SHP77 (cell line): Measurements from ENCODE around the gene SEPTIN14.
"Not testable (repeated sequence)": the region's sequence is repeated elsewhere in the genome, so short reads cannot be mapped to it uniquely, and the experiment has no call there.

Experiments
- DNase-seq, 2 experiments: peaks; one replicate each; lab custom pipeline; 2025; lab: John Stamatoyannopoulos, UW

The SEPTIN14 gene

DNA sequence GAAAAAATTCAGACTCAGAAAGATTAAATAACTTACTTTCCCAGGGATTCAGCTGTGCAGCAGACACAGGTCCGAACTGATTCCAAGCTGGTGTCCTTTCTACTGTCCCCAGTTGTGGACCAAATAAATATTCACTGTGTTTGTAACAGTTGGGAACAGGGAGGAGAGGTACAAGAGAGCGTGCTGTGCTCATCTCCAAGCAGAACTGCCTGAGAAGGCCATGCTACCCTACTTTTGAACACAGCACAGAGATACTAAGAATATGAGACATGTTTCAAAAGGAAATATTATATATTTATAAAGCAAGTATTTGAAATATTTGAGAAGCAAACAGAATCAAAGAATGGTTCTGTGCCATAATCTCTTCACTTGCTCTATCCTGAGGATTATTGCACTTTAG lies at the start of gene SEPTIN14:
SEPTIN14 (minus strand) TSS at position 101 of the 400 bp plus-strand sequence. CDS start 756 bp downstream, outside the sequence.
- not testable (repeated sequence) for DNase-seq

DNA sequence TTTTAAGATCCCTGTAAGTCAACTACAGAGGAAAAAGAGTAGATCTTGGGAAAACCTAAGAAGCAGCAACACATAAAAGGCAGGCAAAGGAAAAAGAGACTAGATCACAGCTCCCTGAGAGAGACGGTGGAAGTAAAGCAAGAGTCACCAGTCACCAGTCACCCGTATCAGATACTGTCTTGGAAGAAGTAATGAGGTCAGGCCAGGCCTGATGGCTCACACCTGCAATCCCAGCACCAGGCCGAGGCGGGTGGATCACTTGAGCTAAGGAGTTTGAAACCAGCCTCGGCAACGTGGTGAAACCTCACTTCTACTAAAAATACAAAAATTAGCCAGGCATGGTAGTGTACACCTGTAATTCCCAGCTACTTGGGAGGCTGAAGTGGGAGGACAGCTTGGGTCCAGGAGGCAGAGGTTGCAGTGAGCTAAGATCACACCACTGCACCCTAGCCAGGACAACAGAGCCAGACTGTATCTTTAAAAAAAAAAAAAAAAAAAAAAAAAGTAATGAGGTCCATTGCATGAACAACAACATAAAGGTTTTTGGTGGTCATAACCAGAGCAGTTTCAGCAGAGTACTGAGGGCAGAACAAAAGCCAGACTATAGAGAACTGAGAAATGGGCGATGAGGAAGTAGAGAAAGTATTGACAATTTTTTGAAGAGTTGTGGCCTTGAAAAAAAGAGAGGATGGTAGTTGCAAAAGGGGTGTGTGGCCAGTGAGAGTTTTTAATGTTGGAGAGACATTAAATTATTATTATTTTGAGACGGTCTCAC lies 41.6 kb upstream of the SEPTIN14 start:
- DNase-seq, result no peak

DNA sequence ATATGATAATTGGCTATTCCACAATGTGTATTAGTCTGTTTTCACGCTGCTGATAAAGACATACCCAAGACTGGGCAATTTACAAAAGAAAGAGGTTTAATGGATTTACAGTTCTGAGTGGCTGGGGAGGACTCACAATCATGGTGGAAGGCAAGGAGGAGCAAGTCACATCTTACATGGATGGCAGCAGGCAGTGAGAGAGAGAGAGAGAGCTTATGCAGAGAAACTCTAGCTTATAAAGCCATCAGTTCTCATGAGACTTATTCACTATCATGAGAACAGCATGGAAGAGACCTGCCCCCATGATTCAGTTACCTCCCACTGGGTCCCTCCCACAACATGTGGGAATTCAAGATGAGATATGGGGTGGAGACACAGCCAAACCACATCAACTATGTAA lies 38.5 kb upstream of the SEPTIN14 start:
- not testable (repeated sequence) for DNase-seq

DNA sequence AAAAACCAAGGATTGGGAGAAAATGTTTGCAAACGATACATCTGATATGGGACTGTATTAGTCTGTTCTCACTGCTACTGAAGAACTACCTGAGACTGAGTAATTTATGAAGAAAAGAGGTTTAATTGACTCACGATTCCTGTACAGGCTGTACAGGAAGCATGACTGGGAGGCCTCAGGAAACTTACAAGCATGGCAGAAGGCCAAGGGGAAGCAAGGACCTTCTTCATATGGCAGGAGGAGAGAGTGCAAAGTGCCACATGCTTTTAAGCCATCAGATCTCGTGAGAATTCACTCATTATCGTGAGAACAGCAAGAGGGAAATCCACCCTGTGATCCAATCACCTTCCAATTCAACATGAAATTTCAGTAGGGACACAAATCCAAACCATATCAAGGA lies 35.7 kb upstream of the SEPTIN14 start:
- DNase-seq, result no peak

DNA sequence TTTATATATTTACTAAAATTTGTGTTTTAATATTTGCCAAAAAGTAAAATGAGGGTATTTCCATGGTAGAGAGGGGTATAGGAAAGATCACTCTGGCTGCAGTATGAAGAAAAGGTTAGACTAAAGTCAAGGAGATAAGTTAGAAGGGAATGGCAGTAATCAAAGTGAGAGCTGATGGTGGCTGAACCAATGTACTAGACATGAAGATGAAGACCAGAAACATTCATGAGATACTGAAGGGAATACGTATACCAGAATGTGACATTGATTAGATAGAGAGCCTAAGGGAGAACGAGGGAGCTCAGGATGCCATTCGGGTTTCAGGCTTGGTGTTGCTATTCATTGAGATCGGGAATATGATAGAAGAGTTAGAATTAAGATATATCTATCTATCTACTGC lies 32.5 kb upstream of the SEPTIN14 start:
- no peak for DNase-seq

DNA sequence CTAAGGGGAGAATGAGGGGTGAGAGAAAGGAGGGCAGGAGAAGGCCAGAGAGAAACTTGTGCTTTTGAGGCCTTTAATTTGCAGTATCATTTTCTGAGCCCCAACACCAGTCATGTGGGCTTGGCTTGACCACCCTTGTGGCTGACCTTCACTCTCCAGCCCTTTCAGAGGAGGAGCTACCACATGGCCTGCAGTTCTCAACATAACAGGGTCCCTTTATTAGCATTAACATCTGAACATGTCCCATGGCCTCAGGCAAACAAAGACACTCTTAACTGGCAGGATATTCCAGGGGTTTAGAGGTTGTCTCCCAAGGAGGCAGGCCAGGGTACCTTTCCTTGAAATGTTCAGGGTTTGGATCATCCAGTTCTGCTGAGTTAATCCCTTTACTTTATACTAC lies 31.4 kb upstream of the SEPTIN14 start:
- DNase-seq, result no peak

DNA sequence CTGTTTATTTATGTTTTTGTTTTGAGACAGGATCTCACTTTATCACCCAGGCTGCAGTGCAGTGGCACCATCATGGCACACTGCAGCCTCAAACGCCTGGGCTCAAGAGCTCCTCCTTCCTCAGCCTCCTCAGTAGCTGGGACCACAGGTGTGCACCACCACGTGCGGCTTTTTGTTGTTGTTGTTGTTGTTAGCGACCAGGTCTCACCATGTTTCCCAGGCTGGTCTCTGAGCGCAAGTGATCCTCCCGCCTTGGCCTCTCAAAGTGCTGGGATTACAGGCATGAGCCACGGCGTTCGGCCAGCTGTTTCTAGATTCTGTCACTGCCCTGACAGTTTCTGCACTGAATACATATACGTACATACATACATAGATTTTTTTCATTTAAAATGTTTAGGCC lies 25.8 kb upstream of the SEPTIN14 start:
- DNase-seq, result not testable (repeated sequence)

DNA sequence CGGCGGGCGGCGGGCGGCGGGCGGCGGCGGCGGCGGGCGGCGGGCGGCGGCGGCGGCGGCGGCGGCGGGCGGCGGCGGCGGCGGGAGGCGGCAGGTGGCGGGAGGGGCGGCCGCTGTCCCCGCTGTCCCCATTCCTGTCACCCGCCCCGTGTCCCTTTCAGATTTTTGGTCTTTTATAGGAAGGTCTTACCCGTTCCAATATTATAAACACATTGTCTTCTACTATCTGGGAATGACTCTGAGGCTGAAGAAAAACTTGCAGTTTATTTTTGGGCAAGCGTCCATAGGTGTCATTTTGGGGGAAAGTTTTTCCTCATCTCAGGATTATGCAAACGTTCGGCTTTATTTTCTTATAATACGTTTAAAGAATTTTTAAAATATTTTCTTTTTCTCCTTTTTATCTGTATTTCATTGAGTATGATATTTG lies 25.3 kb upstream of the SEPTIN14 start:
- DNase-seq, result peak in 1 of 2 experiments; percentile 27

DNA sequence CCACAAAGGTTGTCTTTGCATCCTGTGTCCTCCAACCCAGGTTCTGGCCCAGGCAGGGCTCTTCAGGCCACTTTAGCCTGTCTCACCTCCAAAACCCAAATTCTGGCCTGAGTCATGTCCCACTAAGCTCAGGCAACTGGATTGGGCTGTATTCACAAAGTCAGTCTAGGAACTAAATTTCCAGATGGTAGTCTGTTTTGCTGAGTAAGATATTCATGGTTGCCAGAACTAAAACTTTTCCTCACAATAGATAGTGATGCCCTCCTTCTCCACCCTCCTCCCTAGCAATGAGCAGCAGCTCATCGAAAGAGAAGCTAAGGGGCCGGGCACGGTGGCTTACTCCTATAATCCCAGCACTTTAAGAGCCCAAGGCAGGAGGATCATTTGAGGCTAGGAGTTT lies 21.8 kb upstream of the SEPTIN14 start:
- no peak for DNase-seq

DNA sequence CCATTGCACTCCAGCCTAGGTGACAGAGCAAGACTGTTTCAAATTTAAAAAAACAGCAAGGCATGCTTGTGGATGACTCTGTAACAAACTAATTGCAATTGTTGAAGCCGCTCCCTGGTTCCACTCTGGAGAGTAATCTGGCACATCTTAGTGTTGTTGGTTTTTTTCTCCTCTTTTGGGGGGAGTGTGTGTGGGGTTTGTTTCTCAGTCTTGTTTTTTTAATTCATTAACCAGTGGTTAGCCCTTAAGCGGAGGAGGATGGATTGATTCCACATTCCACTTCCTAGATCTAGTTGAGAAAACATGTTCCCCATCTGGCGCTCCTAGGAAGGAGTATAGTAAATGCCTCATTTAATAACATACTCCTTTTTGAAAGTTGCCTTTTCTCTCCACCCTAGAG lies 16.1 kb upstream of the SEPTIN14 start:
- no peak for DNase-seq

DNA sequence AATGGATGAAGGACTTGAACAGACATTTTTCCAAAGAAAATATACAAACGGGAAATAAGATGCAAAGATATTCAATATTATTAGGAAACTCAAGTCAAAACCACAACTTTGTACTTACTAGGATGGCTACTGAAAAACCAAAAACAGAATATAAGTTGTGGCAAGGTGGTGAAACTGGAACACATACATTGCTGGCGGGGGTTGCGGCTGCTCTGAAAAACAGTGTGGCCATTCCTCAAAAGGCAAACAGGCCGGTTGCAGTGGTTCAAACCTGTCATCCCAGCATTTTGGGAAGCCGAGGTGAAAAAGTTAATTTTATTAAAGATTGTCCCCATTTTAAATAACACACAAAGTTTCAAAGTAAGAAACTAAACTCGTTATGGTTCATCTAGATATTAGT lies 14.8 kb upstream of the SEPTIN14 start:
- DNase-seq, result no peak

DNA sequence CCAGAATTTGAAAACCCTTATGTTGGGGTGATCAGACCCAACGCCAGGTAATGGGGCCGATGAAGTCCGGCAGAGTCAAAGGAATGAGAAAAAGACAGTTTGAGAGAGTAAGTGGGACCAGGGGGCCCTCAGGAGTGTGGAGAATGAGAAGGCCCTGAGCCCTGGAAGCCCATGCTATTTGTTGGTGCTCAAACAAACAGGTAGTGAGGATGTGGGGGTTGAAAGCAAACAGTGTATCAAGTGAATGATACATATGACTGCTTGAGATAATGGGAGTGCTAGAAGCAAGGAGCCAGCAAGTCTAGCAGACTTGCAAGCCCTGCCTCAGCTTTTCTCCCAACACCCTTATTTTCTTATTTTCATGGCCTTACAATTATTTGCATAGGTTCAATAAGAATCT lies 11.2 kb upstream of the SEPTIN14 start:
- DNase-seq, result no peak

DNA sequence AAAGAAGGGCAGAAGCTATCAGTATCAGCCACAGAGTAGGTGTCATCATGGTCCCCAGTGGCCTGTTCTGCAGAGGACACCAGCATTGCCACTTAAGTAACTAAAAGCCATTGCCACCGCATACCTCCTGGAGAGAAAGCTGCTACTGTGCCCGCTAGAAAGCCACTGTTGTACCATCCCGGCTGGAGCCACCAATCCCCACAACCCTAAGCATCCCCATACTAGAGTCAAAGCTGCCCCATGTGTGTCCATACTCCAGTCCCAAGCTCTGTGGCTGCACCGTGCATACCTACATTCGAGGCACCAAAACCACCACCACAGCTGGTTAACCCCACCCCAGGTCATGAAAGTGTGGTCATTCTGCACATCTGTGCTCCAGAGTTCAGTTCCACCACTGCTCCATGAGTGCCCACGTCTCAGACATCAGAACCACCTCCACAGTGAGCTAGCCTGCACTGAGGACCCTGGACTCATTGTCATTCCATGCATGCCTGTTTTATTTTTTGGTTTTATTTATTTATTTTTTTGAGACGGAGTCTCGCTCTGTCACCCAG lies 9.5 kb upstream of the SEPTIN14 start:
- DNase-seq, result no peak

DNA sequence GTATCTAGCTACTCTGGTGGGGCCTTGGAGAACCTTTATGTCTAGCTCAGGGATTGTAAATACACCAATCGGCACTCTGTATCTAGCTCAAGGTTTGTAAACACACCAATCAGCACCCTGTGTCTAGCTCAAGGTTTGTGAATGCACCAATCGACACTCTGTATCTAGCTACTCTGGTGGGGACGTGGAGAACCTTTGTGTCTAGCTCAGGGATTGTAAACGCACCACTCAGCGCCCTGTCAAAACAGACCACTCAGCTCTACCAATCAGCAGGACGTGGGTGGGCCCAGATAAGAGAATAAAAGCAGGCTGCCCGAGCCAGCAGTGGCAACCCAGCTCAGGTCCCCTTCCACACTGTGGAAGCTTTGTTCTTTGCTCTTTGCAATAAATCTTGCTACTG lies 6.4 kb upstream of the SEPTIN14 start:
- DNase-seq, result not testable (repeated sequence)

DNA sequence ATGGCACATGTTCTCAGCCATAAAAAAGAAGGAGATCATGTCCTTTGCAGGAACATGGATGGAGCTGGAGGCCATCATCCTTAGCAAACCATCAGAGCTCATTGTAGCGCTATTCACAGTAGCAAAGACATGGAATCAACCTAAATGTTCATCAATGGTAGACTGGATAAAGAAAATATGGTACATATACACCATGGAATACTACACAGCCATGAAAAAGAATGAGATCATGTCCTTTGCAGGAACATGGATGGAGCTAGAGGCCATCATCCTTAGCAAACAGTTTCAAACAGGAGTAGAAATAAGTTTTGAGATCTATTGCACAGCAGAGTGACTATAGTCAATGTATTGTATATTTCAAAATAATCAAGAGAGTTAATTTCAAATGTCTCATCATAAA lies 17.4 kb downstream of the SEPTIN14 start:
- DNase-seq, result not testable (repeated sequence)

DNA sequence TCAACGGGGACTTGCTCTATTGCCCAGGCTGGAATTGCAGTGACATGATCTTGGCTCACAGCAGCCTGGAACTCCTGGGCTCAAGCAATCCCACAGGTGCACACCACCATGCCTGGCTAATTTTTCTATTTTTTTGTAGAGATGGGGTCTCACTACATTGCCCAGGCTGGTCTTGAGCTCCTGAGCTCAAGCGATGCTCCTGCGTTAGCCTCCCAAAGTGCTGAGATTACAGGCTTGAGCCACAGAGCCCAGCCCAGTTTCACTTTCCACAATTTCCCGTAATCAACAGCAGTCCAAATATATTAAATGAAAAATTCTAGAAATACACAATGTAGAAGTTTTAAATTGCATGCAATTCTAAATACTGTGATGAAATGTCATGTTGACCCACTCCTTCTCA lies 24.0 kb downstream of the SEPTIN14 start:
- DNase-seq, result no peak

DNA sequence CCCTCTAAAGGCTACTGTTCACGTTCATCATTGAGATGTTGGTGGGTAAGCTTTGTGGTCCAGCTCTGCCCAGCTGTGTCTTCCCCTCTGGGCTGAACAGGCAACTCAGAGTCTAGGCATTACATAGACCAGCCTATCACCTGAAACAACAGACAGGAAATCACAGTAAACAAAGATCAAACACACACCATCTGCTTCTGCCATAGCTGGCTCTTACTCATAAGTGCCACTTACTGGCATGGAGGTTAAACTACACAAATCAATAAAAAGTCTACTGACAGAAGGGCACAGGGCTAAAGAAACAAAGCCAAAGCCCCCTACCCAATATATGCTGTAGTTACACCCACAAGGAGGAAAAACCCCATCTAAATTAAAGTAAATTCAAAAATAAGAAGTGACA lies 35.0 kb downstream of the SEPTIN14 start:
- DNase-seq, result peak; percentile 76 to 77

DNA sequence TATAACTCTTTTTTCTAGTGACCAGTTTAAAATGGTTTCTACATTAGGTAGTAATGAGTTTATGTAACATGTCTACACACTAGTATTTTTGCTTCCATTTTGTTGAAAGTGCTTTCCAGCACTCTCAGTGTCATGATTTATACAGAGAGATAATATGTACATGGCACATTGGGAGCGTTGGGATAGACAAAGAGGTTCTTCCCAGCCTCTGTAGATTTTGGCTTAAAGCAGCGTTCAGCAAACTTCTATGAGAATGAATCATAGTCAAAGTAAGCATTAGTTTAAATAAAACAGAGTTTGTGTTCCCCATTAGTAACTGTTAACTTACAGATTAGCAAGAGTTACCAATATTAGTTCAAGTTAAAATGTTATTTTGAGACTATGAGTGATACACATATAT lies 43.9 kb downstream of the SEPTIN14 start:
- no peak for DNase-seq

DNA sequence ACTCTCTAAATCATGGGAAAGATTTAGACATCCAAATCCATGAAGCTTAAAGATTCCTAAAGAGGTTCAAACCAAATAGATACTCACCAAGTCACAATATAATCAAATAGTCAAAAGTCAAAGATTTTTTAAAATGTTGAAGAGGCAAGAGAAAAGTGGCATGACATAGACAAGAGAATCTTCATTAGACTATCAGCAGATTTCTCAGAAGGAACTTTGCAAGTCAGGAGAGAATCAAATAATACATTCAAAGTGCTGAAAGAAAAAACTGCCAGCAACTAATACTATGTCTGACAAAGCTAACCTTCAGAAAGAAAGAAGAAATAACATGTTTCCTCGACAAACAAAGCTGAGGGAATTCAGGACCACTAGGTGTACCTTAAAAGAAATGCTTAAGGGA lies 65.3 kb downstream of the SEPTIN14 start:
- DNase-seq, result not testable (repeated sequence)

DNA sequence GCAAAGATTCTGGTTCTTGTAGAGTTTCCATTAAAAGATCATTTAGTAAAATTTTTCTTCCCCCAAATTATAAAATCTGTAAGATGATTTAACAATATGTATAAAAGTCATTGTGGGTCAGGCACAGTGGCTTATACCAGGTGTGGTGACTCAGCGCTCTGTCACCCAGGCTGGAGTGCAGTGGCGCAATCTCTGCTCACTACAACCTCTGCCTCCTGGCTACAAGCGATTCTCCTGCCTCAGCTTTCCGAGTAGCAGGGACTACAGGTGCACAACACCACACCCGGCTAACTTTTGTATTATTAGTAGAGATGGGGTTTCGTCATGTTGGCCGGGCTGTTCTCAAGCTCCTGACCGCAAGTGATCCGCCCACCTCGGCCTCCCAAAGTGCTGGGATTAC lies 68.0 kb downstream of the SEPTIN14 start:
- DNase-seq, result peak in 1 of 2 experiments; percentile 9

DNA sequence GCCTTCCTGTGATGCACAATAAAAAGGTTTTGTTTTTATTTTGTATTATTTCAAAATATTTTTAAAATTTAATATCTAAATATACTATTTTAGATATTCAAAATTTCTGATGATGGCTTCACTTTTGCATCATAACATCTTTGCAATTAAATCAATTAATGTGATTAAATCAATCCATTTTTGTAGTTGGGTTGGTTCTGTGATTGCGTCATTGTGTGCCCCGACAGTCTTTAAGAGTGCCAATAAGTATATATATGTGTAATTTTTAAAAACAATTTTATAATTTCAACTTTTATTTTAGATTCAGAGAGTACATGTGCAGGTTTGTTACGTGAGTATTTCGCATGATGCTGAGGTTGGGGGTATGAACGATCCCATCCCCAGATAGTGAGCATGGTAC lies 70.5 kb downstream of the SEPTIN14 start:
- no peak for DNase-seq

DNA sequence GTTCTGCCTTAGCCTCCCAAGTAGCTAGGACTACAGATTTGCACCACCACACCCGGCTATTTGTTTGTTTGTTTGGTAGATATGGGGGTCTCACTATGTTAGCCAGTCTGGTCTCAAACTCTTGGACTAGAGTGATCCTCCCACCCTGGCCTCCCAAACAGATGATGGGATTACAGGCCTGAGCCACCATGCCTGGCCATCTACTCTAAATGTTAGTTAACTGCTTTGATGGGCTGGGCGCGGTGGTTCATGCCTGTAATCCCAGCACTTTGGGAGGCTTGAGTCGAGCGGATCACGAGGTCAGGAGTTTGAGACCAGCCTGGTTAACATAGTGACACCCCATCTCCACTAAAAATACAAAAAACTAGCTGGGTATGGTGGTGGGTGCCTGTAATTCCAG lies 74.8 kb downstream of the SEPTIN14 start:
- no peak for DNase-seq

DNA sequence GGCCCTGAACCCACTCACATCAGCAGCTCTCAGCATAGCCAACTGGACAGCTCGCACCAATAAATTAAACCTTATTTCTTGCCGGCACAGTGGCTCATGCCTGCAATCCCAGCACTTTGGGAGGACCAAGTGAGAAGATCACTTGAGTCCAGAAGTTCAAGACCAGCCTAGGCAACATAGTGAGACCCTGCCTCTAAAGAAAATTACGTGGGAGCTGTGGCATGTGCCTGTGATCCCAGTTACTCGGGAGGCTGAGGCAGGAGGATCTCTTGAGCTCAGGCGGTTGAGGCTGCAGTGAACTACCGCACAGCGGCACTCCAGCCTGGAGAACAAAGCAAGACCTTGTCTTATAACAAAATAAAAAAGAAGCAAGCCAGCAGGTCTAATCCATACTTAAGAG lies 75.7 kb downstream of the SEPTIN14 start:
- no peak for DNase-seq

DNA sequence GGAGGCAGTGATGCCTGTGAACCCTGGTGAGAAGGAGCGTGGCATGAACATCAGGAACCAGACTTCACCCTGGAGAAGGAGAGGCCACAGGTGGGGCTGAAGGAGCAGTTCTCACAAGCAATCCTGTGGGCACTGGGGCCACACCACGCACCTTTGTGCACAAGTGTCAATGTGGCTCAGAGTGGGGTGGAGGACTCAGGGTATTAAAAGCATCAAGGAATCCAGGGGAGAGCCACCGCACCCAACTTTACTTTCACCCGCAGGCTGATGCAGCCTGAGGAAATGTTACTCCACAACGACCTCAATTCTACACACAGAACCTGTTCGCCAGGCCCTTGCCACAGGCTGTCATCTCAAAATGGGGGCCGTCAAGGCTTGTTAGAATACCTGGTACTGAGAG lies 77.1 kb downstream of the SEPTIN14 start:
- not testable (repeated sequence) for DNase-seq
